UCSD-AML1 (cell line): ENCODE data around the gene KRTAP3-3.
"Not testable (repeated sequence)": the region's sequence is repeated elsewhere in the genome, so short reads cannot be mapped to it uniquely, and the experiment has no call there.

ENCODE experiments used
- DNase-seq: peaks from one replicate; lab custom pipeline; 2025; ENCODE audit not compliant: unreplicated experiment; lab: John Stamatoyannopoulos, UW

The KRTAP3-3 gene

GRCh38 chr17:41008811-41009210 lies 14.8 kb upstream of the KRTAP3-3 start, which contains the start of gene KRTAP3-1:
Gene KRTAP3-1 (minus strand): TSS chr17:41009128. CDS start chr17:41009074, 54 bp downstream.
- no peak for DNase-seq

GRCh38 chr17:41004397-41004796 lies 10.4 kb upstream of the KRTAP3-3 start:
- DNase-seq = no peak

GRCh38 chr17:41003926-41004325 lies 10.0 kb upstream of the KRTAP3-3 start:
- no peak for DNase-seq

- no peak for DNase-seq
These were observed 8.8 kb upstream of the KRTAP3-3 start for GRCh38 chr17:41002814-41003213.

GRCh38 chr17:41001795-41002194 lies 7.8 kb upstream of the KRTAP3-3 start:
- no peak for DNase-seq

GRCh38 chr17:40999563-40999962 lies 5.6 kb upstream of the KRTAP3-3 start, which contains the start of gene KRTAP3-2:
Gene KRTAP3-2 (minus strand): TSS chr17:40999906. CDS start chr17:40999853, 53 bp downstream.
- DNase-seq = not testable (repeated sequence)

GRCh38 chr17:40997361-40997760 lies 3.4 kb upstream of the KRTAP3-3 start:
- DNase-seq = no peak

GRCh38 chr17:40996829-40997228 lies 2.9 kb upstream of the KRTAP3-3 start:
- DNase-seq = no peak

- DNase-seq = no peak
These were observed 1.2 kb upstream of the KRTAP3-3 start for GRCh38 chr17:40995116-40995515.

GRCh38 chr17:40993084-40993483 lies 880 bp downstream of the KRTAP3-3 start:
- no peak for DNase-seq

GRCh38 chr17:40992666-40993065 lies 1.3 kb downstream of the KRTAP3-3 start:
- DNase-seq = no peak

- DNase-seq = no peak
These were observed 7.0 kb downstream of the KRTAP3-3 start for GRCh38 chr17:40986920-40987319.

GRCh38 chr17:40984226-40984625 lies 9.7 kb downstream of the KRTAP3-3 start, which contains the start of gene KRT40:
Gene KRT40 (minus strand): TSS chr17:40984326. CDS start chr17:40984273, 53 bp downstream.
- no peak for DNase-seq

- no peak for DNase-seq
These were observed 12.8 kb downstream of the KRTAP3-3 start for GRCh38 chr17:40981115-40981514.

- DNase-seq = no peak
These were observed 13.4 kb downstream of the KRTAP3-3 start for GRCh38 chr17:40980596-40980995.

- no peak for DNase-seq
These were observed 13.8 kb downstream of the KRTAP3-3 start for GRCh38 chr17:40980117-40980516.

GRCh38 chr17:40978575-40979151 lies 15.3 kb downstream of the KRTAP3-3 start:
- no peak for DNase-seq

GRCh38 chr17:40975516-40975915 lies 18.4 kb downstream of the KRTAP3-3 start:
- no peak for DNase-seq

GRCh38 chr17:40974366-40974765 lies 19.6 kb downstream of the KRTAP3-3 start:
- DNase-seq = no peak

- DNase-seq = no peak
These were observed 26.4 kb downstream of the KRTAP3-3 start for GRCh38 chr17:40967582-40967981.

GRCh38 chr17:40966848-40967247 lies 27.1 kb downstream of the KRTAP3-3 start, which contains the start of gene KRT39:
Gene KRT39 (minus strand): TSS chr17:40966948. CDS start chr17:40966856, 92 bp downstream.
- no peak for DNase-seq

- DNase-seq = no peak
These were observed 30.1 kb downstream of the KRTAP3-3 start for GRCh38 chr17:40963838-40964237.

- DNase-seq = no peak
These were observed 31.9 kb downstream of the KRTAP3-3 start for GRCh38 chr17:40962059-40962561.
